DND-41 (cell line): Measurements from ENCODE around the gene EVI2B.
A peak's percentile ranks its signal among the peaks of the same experiment; 100 is the strongest.

Source experiments
- ATAC-seq: fragments of 200-7000 bp; cut with Tn5 transposase; 3 replicates; pipeline ENCODE4 v1.9.1; 2021; ENCODE audit warnings: low read depth; ENCODE audit not compliant: insufficient read depth
- DNase-seq: peaks from one replicate; pipeline ENCODE4 v3.0.0-alpha.2; 2020
- H2AFZ ChIP-seq: 2 replicates; pipeline ENCODE4 v1.6.0; 2012; ENCODE audit warnings: low read depth, low read length
- H3K27ac ChIP-seq: 2 replicates; pipeline ENCODE4 v1.5.1; 2012; ENCODE audit warnings: low read length, inconsistent platforms
- H3K27me3 ChIP-seq: fragments of 200-600 bp; sonication (generic); 2 replicates; pipeline ENCODE4 v1.6.0; 2012; ENCODE audit warnings: low read length, mild to moderate bottlenecking, inconsistent platforms; ENCODE audit not compliant: insufficient read depth, poor library complexity
- H3K36me3 ChIP-seq: 2 replicates; pipeline ENCODE4 v1.5.1; 2012; ENCODE audit warnings: low read length, inconsistent platforms; ENCODE audit not compliant: insufficient read depth
- H3K4me1 ChIP-seq: 2 replicates; pipeline ENCODE4 v1.5.1; 2012; ENCODE audit warnings: mild to moderate bottlenecking, low read length; ENCODE audit not compliant: insufficient read depth
- H3K4me2 ChIP-seq: 2 replicates; pipeline ENCODE4 v1.6.0; 2012; ENCODE audit warnings: mild to moderate bottlenecking, moderate library complexity, low read length, inconsistent platforms; ENCODE audit not compliant: insufficient read depth
- H3K4me3 ChIP-seq, 2 experiments: fragments of 200-600 bp in 1 of 2; shearing (Covaris generic) in 1 of 2; 2 replicates each; pipeline ENCODE4 v1.5.1; 2012 to 2016; ENCODE audit warnings: inconsistent platforms in 2 of 2, low read length in 2 of 2, mild to moderate bottlenecking in 2 of 2, low read depth in 1 of 2, moderate library complexity in 1 of 2
- H3K79me2 ChIP-seq: 2 replicates; pipeline ENCODE4 v1.6.0; 2012; ENCODE audit warnings: low read length, inconsistent platforms; ENCODE audit not compliant: insufficient read depth
- H3K9ac ChIP-seq: 2 replicates; pipeline ENCODE4 v1.6.0; 2012; ENCODE audit warnings: low read depth, mild to moderate bottlenecking, inconsistent platforms, low read length, moderate library complexity
- H3K9me3 ChIP-seq: 2 replicates; pipeline ENCODE4 v1.5.1; 2012; ENCODE audit warnings: low read length, moderate library complexity, mild to moderate bottlenecking, inconsistent platforms; ENCODE audit not compliant: insufficient read depth, severe bottlenecking
- H4K20me1 ChIP-seq: 2 replicates; pipeline ENCODE4 v1.6.0; 2012; ENCODE audit warnings: low read length; ENCODE audit not compliant: insufficient read depth
- CTCF ChIP-seq: IDR thresholded peaks from 2 replicates; pipeline ENCODE4 v1.5.1; 2012; ENCODE audit warnings: borderline replicate concordance, low read length, moderate library complexity, mild to moderate bottlenecking; ENCODE audit not compliant: poor library complexity, severe bottlenecking; ENCODE audit errors: extremely low read depth
- EZH2 ChIP-seq: IDR thresholded peaks from 3 replicates; pipeline ENCODE4 v1.6.1; 2012; ENCODE audit warnings: borderline replicate concordance, low read depth, mild to moderate bottlenecking, moderate library complexity, low read length, inconsistent platforms; ENCODE audit not compliant: severe bottlenecking

The EVI2B gene

GRCh38 chr17:31311526-31311925, 2.3 kb downstream of the EVI2B start:
- peak overlapping the region; percentile 64 for H3K4me2 ChIP-seq
- H3K36me3 ChIP-seq, result no peaks in the 10 kb centered on the region
- no peak overlapping the region for H2AFZ ChIP-seq
- H3K79me2 ChIP-seq, result peaks cover 85% of the 10 kb centered on the region
- H3K9me3 ChIP-seq, result no peaks in the 10 kb centered on the region
- H3K9ac ChIP-seq, result peak overlapping the region; percentile 64
- peak overlapping the region in 1 of 2 experiments; percentile 54; a peak in 2 of 4 replicates for H3K4me3 ChIP-seq
- H4K20me1 ChIP-seq, result no peaks in the 10 kb centered on the region
- H3K27ac ChIP-seq, result peak overlapping the region; percentile 94
- TF ChIP-seq CTCF (no peak), EZH2 (no peak)
- DNase-seq, result no peak
- no peaks in the 10 kb centered on the region for H3K27me3 ChIP-seq
- peaks cover 88% of the 10 kb centered on the region for H3K4me1 ChIP-seq
- ATAC-seq, result no peak

GRCh38 chr17:31310886-31311285, 3.0 kb downstream of the EVI2B start:
- H3K9me3 ChIP-seq, result no peaks in the 10 kb centered on the region

GRCh38 chr17:31310260-31310659, 3.6 kb downstream of the EVI2B start:
- Histone ChIP-seq H3K9me3 (no peaks in the 10 kb centered on the region), H3K4me3 (peak overlapping the region; percentile 28 to 54; a peak in 3 of 4 replicates), H3K27ac (peak overlapping the region; percentile 94), H4K20me1 (no peaks in the 10 kb centered on the region), H3K36me3 (peaks cover 5% of the 10 kb centered on the region), H3K9ac (peak overlapping the region; percentile 64), H3K4me2 (peak overlapping the region; percentile 64), H3K27me3 (no peaks in the 10 kb centered on the region), H3K79me2 (peaks cover 84% of the 10 kb centered on the region), H3K4me1 (peaks cover 81% of the 10 kb centered on the region), H2AFZ (peak overlapping the region; percentile 74)
- DNase-seq (peak; percentile 86), ATAC-seq (peak; percentile 90)
- no peak for TF ChIP-seq CTCF
- TF ChIP-seq EZH2, result no peak

More at GRCh38 chr17:31310886-31311285, 3.0 kb downstream of the EVI2B start:
- H3K27me3 ChIP-seq, result no peaks in the 10 kb centered on the region
- peak overlapping the region; percentile 64 for H3K4me2 ChIP-seq
- peaks cover 83% of the 10 kb centered on the region for H3K4me1 ChIP-seq
- peak overlapping the region; percentile 64 for H3K9ac ChIP-seq
- H4K20me1 ChIP-seq, result no peaks in the 10 kb centered on the region
- H3K79me2 ChIP-seq, result peaks cover 85% of the 10 kb centered on the region
- DNase-seq (peak; percentile 51), ATAC-seq (peak; percentile 30; the same call in 2 of the 3 replicates)
- H3K27ac ChIP-seq, result peak overlapping the region; percentile 94
- H2AFZ ChIP-seq, result peak overlapping the region; percentile 74; the same call in 1 of the 2 replicates
- H3K36me3 ChIP-seq, result no peaks in the 10 kb centered on the region
- TF ChIP-seq CTCF, result no peak
- TF ChIP-seq EZH2, result no peak
- H3K4me3 ChIP-seq, result peak overlapping the region; percentile 28 to 54; a peak in 3 of 4 replicates
